ENCODE measurements around the gene CEP43.

The CEP43 gene

DNA sequence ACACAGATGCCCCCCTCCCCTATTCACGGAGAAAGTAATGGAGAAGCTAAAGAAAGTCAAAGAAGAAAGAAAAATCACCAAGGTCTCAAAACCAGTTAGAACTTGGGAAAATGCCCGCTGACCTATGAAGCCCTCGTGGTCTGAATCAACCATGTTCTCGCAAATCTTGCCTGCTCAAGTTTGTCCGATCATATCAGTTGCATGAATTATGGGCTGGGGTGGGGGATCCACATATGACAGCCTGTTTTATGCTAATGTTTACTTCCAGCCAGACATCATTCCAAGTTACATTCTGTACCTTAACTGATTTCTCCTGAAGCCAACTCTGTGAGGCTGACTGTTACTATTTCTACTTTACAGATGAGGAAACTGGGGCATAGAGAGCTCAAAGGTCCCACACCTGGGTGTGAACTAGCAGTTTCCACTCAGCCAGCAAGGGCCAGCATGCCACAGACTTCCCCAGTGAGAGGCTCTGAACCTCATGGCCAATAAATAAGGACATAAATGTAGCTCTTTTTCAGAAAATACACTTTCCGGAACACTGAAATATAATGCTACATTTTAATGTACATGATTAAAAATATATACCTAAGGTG, 45.0 kb upstream of the CEP43 start:
- Histone ChIP-seq H3K36me3 (ENCODE audit: insufficient read depth, low read length) (no peaks in the 10 kb centered on the region), H3K9ac (ENCODE audit: insufficient read length) (no peak overlapping the region), H3K4me3 (no peak overlapping the region), H3K27ac (no peak overlapping the region), H3K9me3 (ENCODE audit: low read depth, low read length) (no peaks in the 10 kb centered on the region)
- no peak for DNase-seq (ENCODE audit: low read depth, low spot score)
- TF ChIP-seq FOXP2 (optimal IDR thresholded peaks at IDR 0.05; ENCODE audit: control extremely low read depth, extremely low read length, insufficient read depth) (no peak), EZH2 (IDR thresholded peaks at IDR 0.05) (no peak), POLR2AphosphoS5 (IDR thresholded peaks at IDR 0.05; ENCODE audit: borderline replicate concordance, low read depth, low read length) (no peak)

DNA sequence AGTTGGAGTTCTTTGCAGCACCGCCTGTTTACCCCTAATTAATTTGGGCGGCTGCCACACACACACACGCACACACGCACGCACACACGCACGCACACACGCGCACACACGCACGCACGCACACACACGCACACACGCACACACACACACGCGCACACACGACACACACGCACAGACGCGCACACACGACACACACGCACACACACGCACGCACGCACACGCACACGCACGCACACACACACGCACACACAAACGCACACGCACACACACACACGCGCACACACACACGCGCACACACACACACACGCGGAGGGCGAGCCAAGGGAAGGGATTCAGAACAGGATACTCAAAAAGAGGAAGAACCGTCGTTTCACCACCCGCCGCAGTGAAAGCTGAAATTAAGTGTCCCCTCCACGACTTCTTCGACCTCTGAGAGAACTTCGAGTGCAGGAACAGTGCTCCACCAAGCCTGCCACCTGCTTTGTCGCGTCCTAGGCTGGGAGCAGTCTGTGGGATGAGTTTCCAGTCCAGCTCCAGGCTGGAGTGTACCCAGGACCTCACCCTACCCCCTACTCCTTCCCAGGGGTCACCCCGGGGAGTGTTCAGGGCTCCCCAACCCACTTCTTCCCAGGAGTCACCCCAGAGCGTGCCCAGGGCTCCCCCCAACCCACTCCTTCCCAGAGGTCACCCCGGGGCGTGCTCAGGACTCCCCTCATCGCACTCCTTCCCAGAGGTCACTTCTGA, 43.9 kb upstream of the CEP43 start:
- no peak for TF ChIP-seq EZH2 (IDR thresholded peaks at IDR 0.05)
- no peak for TF ChIP-seq POLR2AphosphoS5 (IDR thresholded peaks at IDR 0.05; ENCODE audit: borderline replicate concordance, low read depth, low read length)
- TF ChIP-seq FOXP2 (optimal IDR thresholded peaks at IDR 0.05; ENCODE audit: control extremely low read depth, extremely low read length, insufficient read depth): no peak
- no peak overlapping the region for H3K27ac ChIP-seq
- DNase-seq (ENCODE audit: low read depth, low spot score): no peak
- H3K36me3 ChIP-seq (ENCODE audit: insufficient read depth, low read length): no peaks in the 10 kb centered on the region
- peak overlapping the region; percentile 29 for H3K9ac ChIP-seq (ENCODE audit: insufficient read length)
- H3K9me3 ChIP-seq (ENCODE audit: low read depth, low read length): no peaks in the 10 kb centered on the region
- peak overlapping the region; percentile 92 for H3K4me3 ChIP-seq

DNA sequence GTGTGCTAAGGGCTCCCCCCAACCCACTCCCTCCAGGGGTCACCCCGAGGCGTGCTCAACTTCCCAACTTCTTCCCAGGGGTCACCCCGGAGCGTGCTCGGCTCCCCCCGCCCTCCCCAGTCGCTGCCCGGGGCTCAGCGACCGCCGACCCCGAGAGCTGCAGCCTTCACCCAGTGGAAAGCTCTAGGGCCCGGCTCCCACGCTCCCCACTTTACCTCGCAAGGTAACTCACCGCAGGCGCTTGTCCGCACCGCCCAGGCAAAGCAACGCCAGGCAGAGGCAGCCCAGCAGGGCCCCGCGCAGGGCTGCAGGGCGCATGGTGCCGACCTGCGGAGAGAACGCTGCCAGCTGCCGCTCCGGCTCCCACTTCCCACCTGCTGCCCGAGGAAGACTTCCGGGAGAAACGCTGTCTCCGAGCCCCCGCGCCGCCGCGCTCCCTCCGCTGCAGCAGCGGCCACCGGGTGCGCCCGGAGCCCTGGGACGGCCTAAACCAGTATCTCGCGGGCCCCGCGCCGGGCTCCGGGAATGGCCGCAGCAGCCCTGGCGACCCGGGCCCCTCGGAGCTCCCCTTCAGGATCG, 43.2 kb upstream of the CEP43 start:
- TF ChIP-seq POLR2AphosphoS5 (IDR thresholded peaks at IDR 0.05; ENCODE audit: borderline replicate concordance, low read depth, low read length): no peak
- no peak for TF ChIP-seq FOXP2 (optimal IDR thresholded peaks at IDR 0.05; ENCODE audit: control extremely low read depth, extremely low read length, insufficient read depth)
- no peak for TF ChIP-seq EZH2 (IDR thresholded peaks at IDR 0.05)

DNA sequence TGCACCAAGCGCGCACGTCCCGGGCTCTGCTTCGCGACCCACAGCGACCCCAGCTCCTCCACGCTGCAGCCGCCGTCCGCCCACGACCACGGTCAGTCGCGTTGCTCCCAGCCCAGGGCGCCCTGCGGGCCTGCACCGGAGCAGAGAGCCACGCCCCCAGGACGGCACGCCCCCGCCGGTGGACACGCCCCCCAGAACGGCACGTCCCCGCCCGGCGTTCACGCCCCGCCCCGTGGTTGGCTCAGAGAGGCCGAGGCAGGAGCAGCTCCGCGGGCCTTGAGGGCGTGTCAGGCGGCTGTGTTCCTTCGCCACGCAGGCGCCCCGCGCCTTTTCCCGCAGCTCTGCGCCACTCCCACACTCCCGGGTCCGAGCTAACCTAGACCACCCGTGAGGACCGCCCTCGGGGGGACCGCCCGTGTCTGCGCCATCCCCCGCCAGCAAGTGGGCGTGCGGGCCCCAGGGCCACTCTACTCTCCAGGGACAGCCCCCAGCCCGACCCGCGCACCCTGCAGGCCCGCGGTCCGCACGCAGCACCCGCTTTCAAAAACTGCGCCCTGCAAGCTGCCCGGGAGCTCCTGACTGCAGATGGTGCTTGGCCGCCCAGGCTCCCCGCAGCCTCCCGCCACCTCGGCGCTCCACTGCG, 42.6 kb upstream of the CEP43 start, which contains the start of gene RNASET2:
Gene RNASET2, minus strand, starts transcription at position 107 of the 643 bp plus-strand sequence. CDS start 368 bp downstream, outside the sequence.
- Histone ChIP-seq H3K9ac (ENCODE audit: insufficient read length) (peak within 1 kb of the TSS; percentile 47), H3K9me3 (ENCODE audit: low read depth, low read length) (no peaks in the 10 kb centered on the region), H3K27ac (no peak within 1 kb of the TSS), H3K36me3 (ENCODE audit: insufficient read depth, low read length) (no peaks in the 10 kb centered on the region), H3K4me3 (peak within 1 kb of the TSS; percentile 92)
- no peak for TF ChIP-seq FOXP2 (optimal IDR thresholded peaks at IDR 0.05; ENCODE audit: control extremely low read depth, extremely low read length, insufficient read depth)
- peak; percentile 62; the same call in 1 of the 2 replicates for TF ChIP-seq POLR2AphosphoS5 (IDR thresholded peaks at IDR 0.05; ENCODE audit: borderline replicate concordance, low read depth, low read length)
- no peak for DNase-seq (ENCODE audit: low read depth, low spot score)

More for the DNA sequence above, 43.2 kb upstream of the CEP43 start:
- DNase-seq (ENCODE audit: low read depth, low spot score): no peak
- H3K9ac ChIP-seq (ENCODE audit: insufficient read length): peak overlapping the region; percentile 29
- peak overlapping the region; percentile 92 for H3K4me3 ChIP-seq
- no peaks in the 10 kb centered on the region for H3K36me3 ChIP-seq (ENCODE audit: insufficient read depth, low read length)
- no peaks in the 10 kb centered on the region for H3K9me3 ChIP-seq (ENCODE audit: low read depth, low read length)
- no peak overlapping the region for H3K27ac ChIP-seq

DNA sequence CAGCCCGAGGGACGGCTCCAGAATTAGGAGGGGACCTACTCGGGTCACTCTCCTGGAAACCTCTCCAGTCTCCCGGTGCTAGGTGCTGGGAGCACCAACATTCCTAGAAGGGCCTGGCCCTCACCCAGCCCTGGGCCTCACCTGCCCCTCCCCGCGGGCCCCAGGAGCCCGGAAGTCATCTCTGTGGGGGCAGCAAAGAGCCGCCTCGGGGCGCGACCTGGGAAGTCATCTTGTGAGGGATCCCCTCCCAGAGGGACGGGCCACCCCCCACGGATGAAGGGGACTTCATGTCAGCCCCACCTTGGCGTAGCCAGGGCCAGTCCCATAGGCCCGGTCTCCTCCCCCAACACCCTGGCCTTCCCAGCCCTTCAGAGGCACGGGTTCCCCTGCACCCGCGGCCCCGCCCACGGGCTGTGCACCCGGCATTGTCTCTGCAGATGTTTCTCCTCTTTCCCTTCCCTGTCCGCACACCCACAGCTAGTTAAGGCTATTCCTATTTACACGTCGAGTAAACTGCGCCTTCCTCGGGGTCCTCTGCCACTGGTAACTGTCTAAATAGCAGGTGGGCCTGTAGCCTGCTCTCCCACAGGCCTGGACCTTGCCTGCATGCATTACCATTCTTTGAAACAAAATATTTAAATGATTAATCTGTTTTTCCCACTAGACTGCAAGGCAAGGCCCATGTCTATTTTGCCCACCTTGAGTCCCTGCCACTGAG, 42.0 kb upstream of the CEP43 start:
- Histone ChIP-seq H3K9me3 (ENCODE audit: low read depth, low read length) (no peaks in the 10 kb centered on the region), H3K36me3 (ENCODE audit: insufficient read depth, low read length) (no peaks in the 10 kb centered on the region), H3K9ac (ENCODE audit: insufficient read length) (peak overlapping the region; percentile 47), H3K27ac (no peak overlapping the region), H3K4me3 (peak overlapping the region; percentile 92)
- no peak for DNase-seq (ENCODE audit: low read depth, low spot score)
- TF ChIP-seq FOXP2 (optimal IDR thresholded peaks at IDR 0.05; ENCODE audit: control extremely low read depth, extremely low read length, insufficient read depth) (no peak), EZH2 (IDR thresholded peaks at IDR 0.05) (no peak), POLR2AphosphoS5 (IDR thresholded peaks at IDR 0.05; ENCODE audit: borderline replicate concordance, low read depth, low read length) (no peak)

DNA sequence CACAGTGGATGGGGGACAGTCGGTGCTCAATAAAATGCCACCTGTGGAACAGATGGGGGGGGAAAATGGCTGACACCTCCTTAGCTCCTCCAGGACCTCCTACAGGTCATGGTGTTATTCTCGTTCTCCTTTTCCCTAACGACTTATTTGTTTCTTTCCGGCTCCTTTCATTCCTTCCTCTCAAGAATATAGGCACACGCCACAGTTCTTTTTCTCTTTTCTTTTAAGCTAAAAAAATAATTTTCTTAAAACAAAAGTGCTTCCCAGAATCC, 41.5 kb upstream of the CEP43 start:
- H3K4me3 ChIP-seq: no peak overlapping the region
- H3K27ac ChIP-seq: no peak overlapping the region
- H3K9ac ChIP-seq (ENCODE audit: insufficient read length): no peak overlapping the region

DNA sequence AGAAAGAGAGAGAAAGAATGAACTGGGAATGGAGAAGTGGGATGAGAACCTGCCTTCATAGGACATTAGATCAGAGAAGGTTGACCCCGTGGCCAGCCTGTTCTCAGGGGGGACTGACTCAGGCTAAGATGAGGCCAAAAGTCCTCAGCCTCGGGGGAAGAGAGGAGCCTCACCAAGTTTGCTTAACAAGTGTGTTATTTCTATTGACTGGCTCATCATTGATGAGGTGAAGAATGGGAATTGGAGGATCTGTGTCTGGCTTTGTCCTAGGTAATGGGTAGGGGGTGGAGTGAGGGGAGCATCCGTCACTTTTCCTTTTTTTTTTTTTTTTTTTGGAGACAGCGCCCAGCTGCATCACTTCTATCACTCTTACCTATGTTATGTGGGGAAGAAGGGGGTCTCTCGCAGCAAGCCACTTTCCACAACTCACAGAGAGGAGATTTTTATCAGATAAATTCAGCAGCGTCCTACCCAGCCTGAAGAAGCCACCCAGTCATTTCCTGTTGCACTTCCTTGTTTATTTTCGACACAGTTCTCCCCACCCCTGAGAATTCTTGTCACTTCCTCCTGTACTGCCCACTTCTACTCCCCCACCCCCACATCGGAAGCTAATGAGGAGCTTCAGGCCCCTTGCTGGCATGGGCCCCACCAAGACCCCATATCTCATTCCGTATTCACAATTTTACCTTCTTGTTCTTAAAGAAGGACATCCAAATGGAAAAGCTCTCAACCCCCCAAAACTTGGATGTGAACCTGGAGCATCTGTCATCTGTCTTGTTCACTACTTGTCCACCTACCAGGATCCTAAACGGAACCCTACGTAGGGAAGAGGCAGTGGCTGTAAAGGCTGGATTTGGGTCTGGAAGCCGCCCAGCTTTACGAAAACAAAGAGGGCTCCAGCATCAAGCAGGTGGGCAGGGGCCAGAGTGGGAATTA, 40.0 kb upstream of the CEP43 start:
- H3K9me3 ChIP-seq (ENCODE audit: low read depth, low read length): no peaks in the 10 kb centered on the region
- no peak overlapping the region for H3K9ac ChIP-seq (ENCODE audit: insufficient read length)
- no peak overlapping the region for H3K27ac ChIP-seq
- no peak for DNase-seq (ENCODE audit: low read depth, low spot score)
- H3K4me3 ChIP-seq: no peak overlapping the region
- no peaks in the 10 kb centered on the region for H3K36me3 ChIP-seq (ENCODE audit: insufficient read depth, low read length)
- TF ChIP-seq POLR2AphosphoS5 (IDR thresholded peaks at IDR 0.05; ENCODE audit: borderline replicate concordance, low read depth, low read length) (no peak), EZH2 (IDR thresholded peaks at IDR 0.05) (no peak), FOXP2 (optimal IDR thresholded peaks at IDR 0.05; ENCODE audit: control extremely low read depth, extremely low read length, insufficient read depth) (no peak)

More for the DNA sequence above, 41.5 kb upstream of the CEP43 start:
- Histone ChIP-seq H3K36me3 (ENCODE audit: insufficient read depth, low read length) (no peaks in the 10 kb centered on the region), H3K9me3 (ENCODE audit: low read depth, low read length) (no peaks in the 10 kb centered on the region)
- TF ChIP-seq FOXP2 (optimal IDR thresholded peaks at IDR 0.05; ENCODE audit: control extremely low read depth, extremely low read length, insufficient read depth) (no peak), EZH2 (IDR thresholded peaks at IDR 0.05) (no peak), POLR2AphosphoS5 (IDR thresholded peaks at IDR 0.05; ENCODE audit: borderline replicate concordance, low read depth, low read length) (no peak)
- no peak for DNase-seq (ENCODE audit: low read depth, low spot score)

All from SK-N-MC (cell line).